CD4-positive, alpha-beta memory T cell (primary cell): ENCODE results near the gene MYO18B. TPM values are rescaled to one million over a fixed set of nuclear protein-coding genes. Genes with fewer than 3 reads are reported as not detected.

ENCODE experiments used
- CTCF ChIA-PET: fragments of 350-600 bp; sonication (Branson Sonifier 250); formaldehyde crosslinking; loops from one replicate; lab custom pipeline; 2021; ENCODE audit warnings: inconsistent platforms; ENCODE audit not compliant: partially characterized antibody; lab: Charles Lee
- POLR2A ChIA-PET: fragments of 350-600 bp; sonication (Branson Sonifier 250); formaldehyde crosslinking; loops from one replicate; lab custom pipeline; 2021; ENCODE audit not compliant: partially characterized antibody; lab: Charles Lee
- DNase-seq, 5 donors: peaks; one replicate each; pipeline versions ENCODE4 v3.0.0 to v3.0.0-alpha.2; 2020 to 2022; ENCODE audit warnings: mixed read lengths in 1 of 5
- H3K27ac ChIP-seq: one replicate; pipeline ENCODE4 v1.7.0; 2013; ENCODE audit warnings: low read depth, low read length
- H3K27me3 ChIP-seq: 2 replicates; pipeline ENCODE4 v1.7.0; 2013; ENCODE audit warnings: mild to moderate bottlenecking, low read length, moderate library complexity; ENCODE audit not compliant: insufficient read depth
- H3K36me3 ChIP-seq: 2 replicates; pipeline ENCODE4 v1.7.0; 2013; ENCODE audit warnings: mild to moderate bottlenecking, low read length, moderate library complexity; ENCODE audit not compliant: insufficient read depth
- H3K4me1 ChIP-seq: 2 replicates; pipeline ENCODE4 v1.7.0; 2013; ENCODE audit warnings: mild to moderate bottlenecking, low read length, moderate library complexity; ENCODE audit not compliant: insufficient read depth
- H3K4me3 ChIP-seq, 2 donors: one replicate each; pipeline ENCODE4 v1.7.0; 2013; ENCODE audit warnings: low read length in 2 of 2, mild to moderate bottlenecking in 1 of 2
- H3K9me3 ChIP-seq, 2 donors: one replicate each; pipeline ENCODE4 v1.7.0; 2013; ENCODE audit warnings: low read length in 2 of 2, control low read depth in 1 of 2; ENCODE audit not compliant: control insufficient read depth in 1 of 2
- H3K27ac Mint-ChIP-seq, 7 donors: one replicate each; pipeline ENCODE4 v1.8.0; 2020 to 2021; ENCODE audit warnings: mixed read lengths in 7 of 7, mild to moderate bottlenecking in 6 of 7, inconsistent platforms in 3 of 7, moderate library complexity in 3 of 7
- H3K27me3 Mint-ChIP-seq, 2 donors: one replicate each; pipeline ENCODE4 v1.8.0; 2020 to 2021; ENCODE audit warnings: mixed read lengths in 2 of 2
- H3K36me3 Mint-ChIP-seq, 2 donors: one replicate each; pipeline ENCODE4 v1.8.0; 2020 to 2021; ENCODE audit warnings: mixed read lengths in 2 of 2, inconsistent platforms in 1 of 2, mild to moderate bottlenecking in 1 of 2
- H3K4me1 Mint-ChIP-seq, 4 donors: one replicate each; pipeline ENCODE4 v1.8.0; 2020 to 2021; ENCODE audit warnings: mixed read lengths in 4 of 4, mild to moderate bottlenecking in 1 of 4
- H3K4me3 Mint-ChIP-seq, 8 donors: one replicate each; pipeline ENCODE4 v1.8.0; 2020 to 2021; ENCODE audit warnings: mixed read lengths in 8 of 8, mild to moderate bottlenecking in 7 of 8, moderate library complexity in 6 of 8, inconsistent platforms in 3 of 8
- H3K9me3 Mint-ChIP-seq, 8 donors: one replicate each; pipeline ENCODE4 v1.8.0; 2020 to 2021; ENCODE audit warnings: mixed read lengths in 8 of 8, mild to moderate bottlenecking in 5 of 8, inconsistent platforms in 3 of 8, moderate library complexity in 1 of 8
- intact Hi-C: fragments of 100-400 bp; cut with micrococcal nuclease; formaldehyde crosslinking; loops from one replicate; pipeline ENCODE4 v1.15.1; 2023
- polyA plus RNA-seq, 2 donors: library from polyadenylated mRNA; unstranded; fragments of 300-500 nt; fragmentation: Illumina TruSeq; gene quantifications; one replicate each; pipeline ENCODE4 v1.2.3, GENCODE V29; 2021
- total RNA-seq, 2 experiments: library from RNA; stranded (reverse); gene quantifications; one replicate each; pipeline ENCODE4 v1.2.3, GENCODE V29; 2021

Gene MYO18B
- total and polyA plus RNA-seq, 4 experiments from 2014 or later: 0.02 to 0.26 (median 0.19) TPM; not detected in 1

DNA sequence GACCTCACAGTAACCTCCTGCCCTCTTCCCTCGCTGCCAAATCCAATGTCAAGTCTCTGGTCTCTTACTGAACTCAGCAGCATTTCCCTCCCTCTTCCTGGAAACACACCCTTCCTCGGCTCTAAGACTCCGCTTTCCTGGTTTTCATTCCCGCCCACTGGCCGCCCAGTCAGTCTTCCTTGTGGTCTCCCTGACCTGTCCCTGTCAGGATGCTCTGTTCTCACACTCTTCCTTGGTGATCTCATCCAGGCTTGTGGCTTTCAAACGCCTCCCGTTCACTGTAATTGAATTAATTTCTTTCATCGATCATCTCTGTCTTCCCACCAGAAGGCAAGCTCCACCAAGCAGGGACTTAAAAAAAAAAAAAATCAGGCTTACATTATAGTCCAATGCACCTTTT is 33.5 kb downstream of the MYO18B start:
- no peak for DNase-seq
- Histone ChIP-seq H3K27me3 (no peaks in the 10 kb centered on the region), H3K4me3 (no peak overlapping the region), H3K27ac (no peak overlapping the region), H3K4me1 (peaks cover 5% of the 10 kb centered on the region), H3K9me3 (no peaks in the 10 kb centered on the region), H3K36me3 (no peaks in the 10 kb centered on the region)
- H3K9me3 Mint-ChIP-seq: no peaks in the 10 kb centered on the region
- CTCF ChIA-PET: no interaction called here
- no peaks in the 10 kb centered on the region for H3K36me3 Mint-ChIP-seq
- peaks cover 0 to 6% of the 10 kb centered on the region in 2 donors for H3K27me3 Mint-ChIP-seq
- POLR2A ChIA-PET: no interaction called here
- H3K27ac Mint-ChIP-seq: no peak overlapping the region
- no peak overlapping the region for H3K4me3 Mint-ChIP-seq
- peaks cover 5 to 8% (median 6%) of the 10 kb centered on the region in 4 donors for H3K4me1 Mint-ChIP-seq
- intact Hi-C loops: loop anchor here (10.0 kb wide), 1 partner anchor 541 kb away; no protein-coding TSS in a partner anchor

DNA sequence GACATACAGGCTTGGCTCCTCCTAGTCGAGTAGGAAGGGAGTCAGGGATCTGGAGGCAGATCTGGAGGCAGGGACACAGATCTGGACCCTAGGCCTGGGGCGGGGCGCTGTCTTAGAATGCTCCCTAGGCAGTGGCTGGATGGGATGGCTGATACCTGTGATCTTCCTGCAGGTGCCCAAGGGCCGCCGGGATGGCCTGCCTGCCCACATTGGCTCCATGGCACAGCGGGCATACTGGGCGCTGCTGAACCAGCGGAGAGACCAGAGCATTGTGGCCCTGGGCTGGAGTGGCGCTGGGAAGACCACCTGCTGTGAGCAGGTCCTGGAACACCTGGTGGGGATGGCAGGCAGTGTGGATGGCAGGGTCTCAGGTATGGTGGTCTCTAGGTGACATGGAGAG is 35.4 kb downstream of the MYO18B start:
- Histone ChIP-seq H3K36me3 (no peaks in the 10 kb centered on the region), H3K9me3 (no peaks in the 10 kb centered on the region), H3K27ac (no peak overlapping the region), H3K4me3 (no peak overlapping the region), H3K27me3 (no peaks in the 10 kb centered on the region), H3K4me1 (peaks cover 5% of the 10 kb centered on the region)
- ChIA-PET POLR2A (no interaction called here), CTCF (no interaction called here)
- peaks cover 5 to 6% (median 5%) of the 10 kb centered on the region in 4 donors for H3K4me1 Mint-ChIP-seq
- no peak for DNase-seq
- H3K36me3 Mint-ChIP-seq: no peaks in the 10 kb centered on the region
- H3K27ac Mint-ChIP-seq: no peak overlapping the region
- intact Hi-C loops: loop anchor here (10.0 kb wide), 1 partner anchor 543 kb away; no protein-coding TSS in a partner anchor
- no peaks in the 10 kb centered on the region for H3K9me3 Mint-ChIP-seq
- H3K4me3 Mint-ChIP-seq: no peak overlapping the region
- peaks cover 0 to 6% of the 10 kb centered on the region in 2 donors for H3K27me3 Mint-ChIP-seq

DNA sequence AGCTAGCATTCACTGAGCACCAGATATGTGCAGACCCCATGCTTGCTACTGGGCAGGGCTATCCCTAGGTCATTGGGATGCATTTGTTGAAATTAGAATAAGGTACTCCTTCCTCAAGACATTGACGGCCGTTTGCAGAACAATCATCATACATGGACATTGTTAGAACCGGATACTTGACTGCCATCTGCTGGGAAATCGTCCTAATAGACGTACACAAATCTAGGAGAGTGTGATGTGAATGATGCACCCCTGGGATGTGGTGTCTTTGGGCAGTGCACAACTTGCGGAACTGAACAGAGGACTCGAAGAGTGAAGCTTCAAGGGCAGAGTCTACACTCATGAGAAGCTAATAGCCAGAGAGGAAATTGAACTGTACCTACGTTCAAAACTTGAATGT is 35.9 kb downstream of the MYO18B start:
- CTCF ChIA-PET: no interaction called here
- H3K27me3 Mint-ChIP-seq: peaks cover 0 to 5% of the 10 kb centered on the region in 2 donors
- H3K4me1 Mint-ChIP-seq: peaks cover 2 to 3% (median 2%) of the 10 kb centered on the region in 4 donors

DNA sequence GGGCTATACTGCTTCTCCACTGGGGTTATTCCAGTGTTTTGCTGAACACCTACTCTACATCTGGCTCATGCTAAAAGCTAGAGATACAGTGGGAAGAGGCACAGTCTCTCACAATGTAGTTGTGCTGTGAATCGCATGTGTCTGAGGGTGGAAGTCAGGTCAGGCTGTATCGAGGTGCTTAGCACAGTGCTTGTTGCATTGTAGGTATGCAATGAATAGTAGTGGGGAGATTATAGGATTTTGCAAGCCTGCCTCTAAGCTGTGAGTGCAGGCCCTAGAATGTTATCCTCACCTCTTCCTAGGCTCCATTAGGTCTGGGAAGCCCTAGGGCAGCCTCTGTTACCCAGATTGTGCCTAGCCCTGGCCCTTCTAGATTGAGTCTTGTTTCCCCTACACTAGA is 37.4 kb downstream of the MYO18B start:
- H3K4me3 Mint-ChIP-seq: no peak overlapping the region
- ChIA-PET POLR2A (no interaction called here), CTCF (no interaction called here)
- no peaks in the 10 kb centered on the region for H3K36me3 ChIP-seq
- no peaks in the 10 kb centered on the region for H3K27me3 ChIP-seq
- no peaks in the 10 kb centered on the region for H3K36me3 Mint-ChIP-seq
- DNase-seq: no peak
- H3K4me1 Mint-ChIP-seq: no peaks in the 10 kb centered on the region
- H3K9me3 ChIP-seq: no peaks in the 10 kb centered on the region
- peaks cover 0 to 5% of the 10 kb centered on the region in 2 donors for H3K27me3 Mint-ChIP-seq
- H3K4me1 ChIP-seq: no peaks in the 10 kb centered on the region
- no peak overlapping the region for H3K4me3 ChIP-seq
- H3K9me3 Mint-ChIP-seq: no peaks in the 10 kb centered on the region
- no peak overlapping the region for H3K27ac Mint-ChIP-seq
- no peak overlapping the region for H3K27ac ChIP-seq
- intact Hi-C loops: loop anchor here (10.0 kb wide), 1 partner anchor 545 kb away; no protein-coding TSS in a partner anchor

More for the DNA sequence above, 35.9 kb downstream of the MYO18B start:
- Histone ChIP-seq H3K4me1 (peaks cover 2% of the 10 kb centered on the region), H3K9me3 (no peaks in the 10 kb centered on the region), H3K4me3 (no peak overlapping the region), H3K27ac (no peak overlapping the region), H3K36me3 (no peaks in the 10 kb centered on the region), H3K27me3 (no peaks in the 10 kb centered on the region)
- Mint-ChIP-seq H3K9me3 (no peaks in the 10 kb centered on the region), H3K4me3 (no peak overlapping the region), H3K27ac (no peak overlapping the region), H3K36me3 (no peaks in the 10 kb centered on the region)
- intact Hi-C loops: loop anchor here (10.0 kb wide), 1 partner anchor 543 kb away; no protein-coding TSS in a partner anchor
- POLR2A ChIA-PET: no interaction called here
- no peak for DNase-seq

DNA sequence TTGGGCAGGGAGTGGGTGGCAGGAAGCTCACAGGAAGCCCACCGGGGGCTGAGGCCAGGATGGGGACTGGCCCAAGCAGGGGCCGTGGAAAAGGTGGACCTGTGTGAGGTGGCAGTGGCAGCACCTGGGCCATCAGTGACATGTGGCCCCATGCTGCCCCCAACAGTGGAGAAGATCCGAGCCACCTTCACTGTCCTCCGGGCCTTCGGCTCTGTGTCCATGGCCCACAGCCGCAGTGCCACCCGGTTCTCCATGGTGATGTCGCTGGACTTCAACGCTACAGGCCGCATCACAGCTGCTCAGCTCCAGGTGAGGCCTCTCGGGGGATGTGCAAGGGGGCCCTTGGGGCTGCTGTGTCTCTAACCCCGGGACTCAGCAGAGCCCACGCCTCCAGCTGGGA is 37.9 kb downstream of the MYO18B start:
- Mint-ChIP-seq H3K4me1 (no peaks in the 10 kb centered on the region), H3K9me3 (no peaks in the 10 kb centered on the region), H3K4me3 (no peak overlapping the region), H3K27me3 (peaks cover 0 to 5% of the 10 kb centered on the region in 2 donors), H3K36me3 (no peaks in the 10 kb centered on the region), H3K27ac (no peak overlapping the region)
- Histone ChIP-seq H3K4me3 (no peak overlapping the region), H3K27me3 (no peaks in the 10 kb centered on the region), H3K9me3 (no peaks in the 10 kb centered on the region), H3K27ac (no peak overlapping the region), H3K36me3 (no peaks in the 10 kb centered on the region), H3K4me1 (no peaks in the 10 kb centered on the region)
- intact Hi-C loops: loop anchor here (10.0 kb wide), 1 partner anchor 545 kb away; no protein-coding TSS in a partner anchor
- CTCF ChIA-PET: no interaction called here
- POLR2A ChIA-PET: no interaction called here
- no peak for DNase-seq

DNA sequence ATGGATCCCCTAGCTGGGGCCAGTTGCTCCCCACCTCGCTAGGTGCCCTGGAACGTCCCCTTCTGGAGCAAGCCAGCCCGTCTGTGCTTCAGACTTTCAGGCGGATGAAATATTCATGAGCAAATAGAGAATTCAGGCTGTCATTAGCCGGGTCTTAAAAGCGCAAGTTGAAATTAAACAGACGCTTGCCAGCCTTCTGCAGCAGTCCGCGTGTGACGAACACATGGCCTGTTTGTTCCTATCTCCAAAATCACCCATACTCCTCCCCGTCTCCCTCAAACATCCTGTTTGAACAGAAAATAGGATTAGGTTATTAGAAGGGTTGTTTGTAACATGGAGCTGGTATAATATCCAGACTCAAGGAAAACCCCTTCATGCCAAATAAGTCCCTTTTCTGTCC is 38.7 kb downstream of the MYO18B start:
- Histone ChIP-seq H3K36me3 (no peaks in the 10 kb centered on the region), H3K4me3 (no peak overlapping the region), H3K9me3 (no peaks in the 10 kb centered on the region), H3K27me3 (no peaks in the 10 kb centered on the region), H3K4me1 (no peaks in the 10 kb centered on the region), H3K27ac (no peak overlapping the region)
- intact Hi-C loops: no loop called here
- Mint-ChIP-seq H3K27me3 (peaks cover 0 to 5% of the 10 kb centered on the region in 2 donors), H3K36me3 (no peaks in the 10 kb centered on the region), H3K4me1 (no peaks in the 10 kb centered on the region), H3K27ac (no peak overlapping the region), H3K4me3 (no peak overlapping the region), H3K9me3 (no peaks in the 10 kb centered on the region)
- ChIA-PET POLR2A (no interaction called here), CTCF (no interaction called here)
- no peak for DNase-seq

DNA sequence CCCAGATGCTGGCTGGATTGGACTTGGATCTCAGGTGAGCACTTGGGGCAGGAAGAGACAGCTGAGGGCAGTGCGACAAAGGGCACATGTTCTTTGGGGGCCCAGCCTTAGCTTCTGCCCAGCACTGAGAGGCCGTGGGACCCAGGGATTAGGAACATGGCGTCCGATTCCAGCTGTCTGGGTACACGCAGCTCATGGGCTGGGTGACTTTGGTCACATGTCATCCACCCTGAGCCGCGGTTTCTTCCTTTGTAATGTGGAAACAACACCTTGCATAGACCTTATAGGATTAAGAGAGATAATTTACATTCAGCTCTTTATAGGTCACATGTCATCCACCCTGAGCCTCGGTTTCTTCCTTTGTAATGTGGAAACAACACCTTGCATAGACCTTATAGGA is 39.8 kb downstream of the MYO18B start:
- Histone ChIP-seq H3K27ac (no peak overlapping the region), H3K36me3 (no peaks in the 10 kb centered on the region), H3K4me1 (no peaks in the 10 kb centered on the region), H3K27me3 (no peaks in the 10 kb centered on the region), H3K4me3 (no peak overlapping the region), H3K9me3 (no peaks in the 10 kb centered on the region)
- Mint-ChIP-seq H3K9me3 (no peaks in the 10 kb centered on the region), H3K27ac (no peak overlapping the region), H3K36me3 (no peaks in the 10 kb centered on the region), H3K4me1 (no peaks in the 10 kb centered on the region), H3K4me3 (no peak overlapping the region), H3K27me3 (peaks cover 0 to 5% of the 10 kb centered on the region in 2 donors)
- ChIA-PET POLR2A (no interaction called here), CTCF (interaction anchor here (1.4 kb wide), 2 partner anchors 9 to 11 kb away, joined by 3 to 4 read pairs; no protein-coding TSS in a partner anchor)
- intact Hi-C loops: no loop called here
- no peak for DNase-seq
